H1 (cell line): Measurements from ENCODE around the gene DSCAM.

Source experiments
- CEBPB ChIP-seq: IDR thresholded peaks from 2 replicates; pipeline ENCODE4 v1.6.1; 2012; ENCODE audit warnings: low read depth, low read length
- CHD1 ChIP-seq: IDR thresholded peaks from 2 replicates; pipeline ENCODE4 v1.6.1; 2012; ENCODE audit warnings: low read depth, low read length, improper control_type of control experiment
- CREB1 ChIP-seq: IDR thresholded peaks from 2 replicates; pipeline ENCODE4 v1.6.1; 2012; ENCODE audit warnings: inconsistent platforms
- CTCF ChIP-seq, 3 experiments: IDR thresholded peaks; 1 replicate in 2 of 3; 2 replicates in 1 of 3; pipeline versions ENCODE4 v1.5.1 to v1.6.1; 2011; ENCODE audit warnings: low read length in 3 of 3, mild to moderate bottlenecking in 3 of 3, inconsistent platforms in 2 of 3, low read depth in 1 of 3, moderate library complexity in 1 of 3; ENCODE audit not compliant: insufficient read depth in 1 of 3; ENCODE audit errors: control extremely low read depth in 1 of 3
- EZH2 ChIP-seq: fragments of 200-600 bp; sonication (generic); IDR thresholded peaks from 2 replicates; pipeline ENCODE4 v1.7.1; 2012; ENCODE audit warnings: low read depth, mild to moderate bottlenecking, moderate library complexity, low read length, inconsistent platforms; ENCODE audit not compliant: severe bottlenecking
- FOSL1 ChIP-seq: IDR thresholded peaks from 2 replicates; pipeline ENCODE4 v1.6.1; 2011; ENCODE audit warnings: mild to moderate bottlenecking, low read depth, low read length, moderate library complexity; ENCODE audit not compliant: insufficient read depth
- KDM4A ChIP-seq: IDR thresholded peaks from one replicate; pipeline ENCODE4 v1.7.1; 2012; ENCODE audit warnings: low read depth, mild to moderate bottlenecking, moderate library complexity, low read length, inconsistent platforms; ENCODE audit not compliant: severe bottlenecking
- POLR2A ChIP-seq, 2 experiments: IDR thresholded peaks; 1 replicate in 1 of 2; 2 replicates in 1 of 2; pipeline ENCODE4 v1.6.1; 2011; ENCODE audit warnings: low read depth in 2 of 2, low read length in 2 of 2, mild to moderate bottlenecking in 2 of 2; ENCODE audit errors: control extremely low read depth in 1 of 2
- SIN3A ChIP-seq, 2 experiments: IDR thresholded peaks in 1 of 2; conservative IDR thresholded peaks in 1 of 2; 2 replicates each; pipeline ENCODE4 v1.6.1; 2011 to 2012; ENCODE audit warnings: low read length in 2 of 2, improper control_type of control experiment in 1 of 2, low read depth in 1 of 2, mild to moderate bottlenecking in 1 of 2
- TAF7 ChIP-seq: optimal IDR thresholded peaks from 2 replicates; pipeline ENCODE3; 2011; ENCODE audit warnings: low read depth, mild to moderate bottlenecking, inconsistent platforms, low read length, moderate library complexity, borderline replicate concordance
- TCF12 ChIP-seq: IDR thresholded peaks from 2 replicates; pipeline ENCODE4 v1.6.1; 2011; ENCODE audit warnings: low read depth, mild to moderate bottlenecking, low read length
- YY1 ChIP-seq: IDR thresholded peaks from 2 replicates; pipeline ENCODE4 v1.6.1; 2011; ENCODE audit warnings: low read depth, mild to moderate bottlenecking, low read length

- no peak for TF ChIP-seq SIN3A (conservative IDR thresholded peaks at IDR 0.05 in 1 of 2, IDR thresholded peaks at IDR 0.05 in 1 of 2; ENCODE audit: low read depth in 1 of 2, low read length in 2 of 2)
- TF ChIP-seq CTCF (IDR thresholded peaks at IDR 0.05; ENCODE audit: control extremely low read depth in 1 of 3, insufficient read depth in 1 of 3, low read depth in 1 of 3, low read length in 3 of 3): no peak
- no peak for TF ChIP-seq CEBPB
- TF ChIP-seq CREB1: no peak
- TF ChIP-seq CHD1: no peak
- no peak for TF ChIP-seq FOSL1
- no peak for TF ChIP-seq POLR2A (IDR thresholded peaks at IDR 0.05; ENCODE audit: control extremely low read depth in 1 of 2, low read depth in 2 of 2, low read length in 2 of 2)
- no peak for TF ChIP-seq TCF12
- TF ChIP-seq EZH2: no peak
- TF ChIP-seq TAF7: no peak
- TF ChIP-seq YY1: no peak
- TF ChIP-seq KDM4A: no peak
Measured at GRCh38 chr21:40118527-40118926, 728.4 kb downstream of the DSCAM start.
